GM18507 (cell line): ENCODE data around the gene ERVFRD-1.
A peak's percentile ranks its signal among the peaks of the same experiment; 100 is the strongest.
"Not testable (repeated sequence)": the region's sequence is repeated elsewhere in the genome, so short reads cannot be mapped to it uniquely, and the experiment has no call there.

Experiments used
- DNase-seq: peaks from one replicate; pipeline ENCODE4 v3.0.0; 2011; ENCODE audit warnings: low read depth; ENCODE audit not compliant: insufficient read length; ENCODE audit errors: extremely low spot score
- FAIRE-seq: peaks from 2 replicates; lab custom pipeline; 2011; peaks lifted over from hg19 to GRCh38; lab: Jason Lieb, UNC

Gene ERVFRD-1

DNA sequence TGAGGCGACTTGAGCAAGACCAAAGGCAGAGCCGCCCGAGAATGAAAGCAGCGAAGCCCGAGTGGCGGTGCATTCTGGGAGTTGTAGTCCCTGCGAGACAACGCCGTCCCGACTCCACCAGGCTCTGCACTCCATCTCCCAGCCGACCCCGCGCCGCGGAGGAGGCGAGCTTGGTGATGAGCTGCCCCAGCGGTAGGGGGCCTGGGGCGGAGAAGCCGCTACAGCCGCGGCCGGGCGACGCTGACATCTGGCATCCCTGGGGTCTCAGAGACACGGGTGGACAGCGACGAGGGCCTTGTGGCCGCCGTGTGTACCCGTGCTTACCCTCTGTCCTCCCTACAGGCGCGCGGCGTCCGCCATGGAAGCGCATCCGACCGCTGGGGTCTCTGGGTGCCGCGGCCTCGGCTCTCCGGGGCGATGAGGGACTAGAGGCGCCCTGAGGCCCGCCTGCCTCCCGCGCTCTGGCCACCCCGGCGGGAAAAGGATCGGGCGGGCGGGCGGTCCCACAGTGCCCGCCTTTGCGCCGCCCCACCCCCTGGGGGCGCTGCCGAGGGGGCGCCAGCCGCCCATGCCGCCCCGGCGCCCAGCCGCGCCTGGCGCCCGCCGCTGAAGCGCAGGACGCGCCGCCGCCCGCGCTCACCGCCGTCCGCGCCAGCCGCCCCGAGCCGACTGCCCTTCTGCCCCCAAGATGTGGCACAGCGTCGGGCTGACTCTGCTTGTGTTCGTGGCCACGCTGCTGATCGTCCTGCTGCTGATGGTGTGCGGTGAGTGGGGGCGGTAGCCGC, 17.7 kb downstream of the ERVFRD-1 start, which contains the start of gene SMIM13:
Gene SMIM13 (plus strand): TSS at position 209 of the 785 bp plus-strand sequence. CDS start 480 bp downstream, at position 689.
- FAIRE-seq (peak; percentile 91), DNase-seq (peak; percentile 95)

GRCh38 chr6:11093376-11093625, 18.2 kb downstream of the ERVFRD-1 start:
- DNase-seq: no peak

GRCh38 chr6:11092668-11093375, 18.7 kb downstream of the ERVFRD-1 start:
- FAIRE-seq: peak; percentile 72
- DNase-seq: peak; percentile 43

More at GRCh38 chr6:11093376-11093625, 18.2 kb downstream of the ERVFRD-1 start:
- FAIRE-seq: no peak

DNA sequence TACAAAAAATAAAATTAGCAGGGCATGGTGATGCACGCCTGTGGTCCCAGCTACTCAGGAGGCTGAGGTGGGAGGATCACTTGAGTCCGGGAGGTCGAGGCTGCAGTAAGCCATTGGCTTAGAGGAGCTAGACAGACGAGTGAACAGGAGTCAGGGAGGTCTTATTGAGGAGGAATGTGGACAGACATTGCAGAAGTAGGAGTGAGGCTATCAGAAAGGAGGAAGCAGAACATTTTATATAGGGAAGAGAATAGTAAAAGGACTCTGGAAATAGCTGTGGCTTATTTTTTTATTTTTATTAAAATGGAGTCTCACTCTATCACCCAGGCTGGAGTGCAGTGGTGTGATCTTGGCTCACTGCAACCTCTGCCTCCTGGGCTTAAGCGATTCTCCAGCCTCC, 20.4 kb downstream of the ERVFRD-1 start:
- DNase-seq, FAIRE-seq: not testable (repeated sequence)

DNA sequence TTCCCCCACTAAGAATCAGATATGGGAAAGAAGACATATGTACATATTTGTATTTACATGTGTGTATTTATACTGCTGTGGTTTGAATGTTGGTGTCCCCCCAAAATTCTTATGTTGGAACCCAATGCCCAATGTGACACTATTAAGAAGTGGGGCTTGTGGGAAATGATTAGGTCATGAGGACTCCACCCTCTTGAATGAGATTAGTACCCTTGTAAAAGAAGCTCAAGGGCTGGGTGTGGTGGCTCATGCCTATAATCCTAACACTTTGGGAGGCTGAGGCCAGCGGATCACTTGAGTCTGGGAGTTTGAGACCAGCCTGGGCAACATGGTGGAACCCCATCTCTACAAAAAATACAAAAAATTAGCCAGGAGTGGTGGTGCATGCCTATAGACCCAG, 21.8 kb downstream of the ERVFRD-1 start:
- FAIRE-seq: no peak
- no peak for DNase-seq

GRCh38 chr6:11087141-11087812, 24.2 kb downstream of the ERVFRD-1 start:
- not testable (repeated sequence) for DNase-seq, FAIRE-seq

- no peak for FAIRE-seq
These were observed 25.6 kb downstream of the ERVFRD-1 start for GRCh38 chr6:11085758-11086435.

GRCh38 chr6:11083956-11084355, 27.6 kb downstream of the ERVFRD-1 start:
- DNase-seq: no peak
- no peak for FAIRE-seq

More at GRCh38 chr6:11085758-11086435, 25.6 kb downstream of the ERVFRD-1 start:
- no peak for DNase-seq

- DNase-seq: no peak
- no peak for FAIRE-seq
These were observed 28.0 kb downstream of the ERVFRD-1 start for GRCh38 chr6:11083491-11083890.

DNA sequence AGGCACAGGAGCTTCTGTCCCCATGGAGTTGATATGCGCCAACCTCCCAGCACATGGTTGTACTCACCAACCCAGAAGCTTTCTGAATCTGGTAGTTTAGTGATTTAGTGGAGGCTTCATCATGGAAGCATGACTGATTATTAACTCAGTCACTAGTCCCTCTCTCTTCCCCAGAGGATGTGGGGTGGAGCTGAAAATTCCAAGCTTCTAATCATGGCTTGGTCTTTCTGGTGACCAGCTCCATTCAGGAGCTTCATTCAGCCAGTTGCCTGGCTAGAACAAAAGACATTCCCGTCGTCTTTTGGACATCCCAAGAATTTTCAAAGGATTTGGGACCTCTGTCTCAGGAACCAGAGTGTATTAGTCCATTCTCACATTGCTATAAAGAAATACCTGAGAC, 31.2 kb downstream of the ERVFRD-1 start:
- FAIRE-seq: no peak

GRCh38 chr6:11078266-11078665, 33.3 kb downstream of the ERVFRD-1 start:
- no peak for DNase-seq
- FAIRE-seq: no peak

More for the DNA sequence above, 31.2 kb downstream of the ERVFRD-1 start:
- DNase-seq: no peak

DNA sequence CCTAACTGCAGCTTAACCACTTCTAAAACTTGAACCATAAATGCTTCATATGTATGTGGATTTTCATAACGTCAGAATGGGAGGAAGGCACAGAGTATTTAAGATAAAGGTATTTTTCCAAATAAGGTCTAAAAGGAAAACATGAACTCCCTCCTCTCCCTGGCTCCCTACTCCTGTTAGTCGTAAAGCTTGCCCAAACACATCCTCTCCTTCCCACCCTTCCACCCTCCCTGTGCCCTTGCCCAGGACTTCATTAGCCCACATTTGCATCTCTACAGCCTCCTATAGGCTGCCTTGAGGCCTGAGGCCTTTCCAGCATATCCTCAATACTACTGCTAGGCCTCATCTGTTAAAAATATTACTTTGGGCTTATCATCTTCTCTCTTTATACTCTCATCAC, 35.0 kb downstream of the ERVFRD-1 start:
- DNase-seq (no peak), FAIRE-seq (no peak)

GRCh38 chr6:11072101-11072500, 39.4 kb downstream of the ERVFRD-1 start:
- DNase-seq (no peak), FAIRE-seq (no peak)

DNA sequence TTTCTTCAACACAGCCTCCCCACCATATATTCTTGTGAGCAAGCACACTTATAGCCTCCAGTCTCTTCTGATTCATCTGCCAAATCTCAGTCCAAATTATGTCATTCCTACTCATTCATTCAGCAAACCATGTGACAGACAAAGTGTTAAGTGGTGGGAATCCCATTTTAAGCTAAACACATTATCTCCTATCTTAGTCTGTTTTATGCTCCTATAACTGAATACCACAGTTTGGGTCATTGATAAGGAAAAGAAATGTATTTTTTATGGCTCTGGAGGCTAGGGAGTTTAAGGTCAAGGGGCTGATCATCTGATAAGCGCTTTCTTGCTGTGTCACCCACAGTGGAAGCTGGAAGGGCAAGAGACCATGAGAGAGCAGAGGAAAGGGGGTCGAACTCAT, 41.8 kb downstream of the ERVFRD-1 start:
- FAIRE-seq (no peak), DNase-seq (no peak)

- DNase-seq: no peak
- no peak for FAIRE-seq
These were observed 44.2 kb downstream of the ERVFRD-1 start for GRCh38 chr6:11067348-11067747.

DNA sequence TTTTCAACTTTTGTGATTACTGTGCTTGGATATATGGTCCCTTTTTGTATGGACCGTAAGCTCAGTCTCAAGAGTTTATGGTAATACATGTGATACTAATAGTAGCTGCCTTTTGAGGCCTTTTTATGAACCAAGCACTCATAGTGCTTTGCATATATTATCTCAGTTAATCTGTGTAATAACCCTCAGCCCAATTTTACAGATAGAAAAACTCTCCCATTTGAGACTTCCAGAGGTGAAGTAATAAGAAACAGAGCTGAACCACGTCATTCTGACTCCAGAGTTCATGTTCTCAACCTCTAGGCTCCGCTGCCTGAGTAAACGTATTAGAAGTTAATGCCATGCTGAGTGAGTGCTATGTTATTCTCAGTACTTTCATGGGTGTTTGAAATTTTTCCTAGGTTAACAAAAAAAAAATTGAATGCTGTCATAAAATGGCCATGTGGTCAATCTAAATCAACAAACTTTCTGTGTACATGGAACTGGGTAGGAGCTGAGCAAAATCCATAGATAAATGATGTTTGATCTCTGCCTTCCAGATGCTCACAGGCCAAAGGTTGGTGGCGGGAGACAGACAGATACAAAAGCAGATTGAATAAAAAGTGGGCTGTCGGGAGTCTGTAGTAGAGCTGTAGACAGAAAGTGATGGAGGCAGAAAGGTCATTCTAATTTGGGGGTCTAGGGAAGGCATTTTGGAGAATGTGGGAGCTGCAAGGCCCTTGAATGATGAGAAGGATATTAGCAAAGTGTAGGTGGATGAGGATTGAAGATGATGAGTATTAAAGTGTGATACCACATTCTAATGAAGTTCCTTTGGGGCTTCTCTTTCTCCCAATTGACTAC, 44.8 kb downstream of the ERVFRD-1 start:
- FAIRE-seq: no peak

DNA sequence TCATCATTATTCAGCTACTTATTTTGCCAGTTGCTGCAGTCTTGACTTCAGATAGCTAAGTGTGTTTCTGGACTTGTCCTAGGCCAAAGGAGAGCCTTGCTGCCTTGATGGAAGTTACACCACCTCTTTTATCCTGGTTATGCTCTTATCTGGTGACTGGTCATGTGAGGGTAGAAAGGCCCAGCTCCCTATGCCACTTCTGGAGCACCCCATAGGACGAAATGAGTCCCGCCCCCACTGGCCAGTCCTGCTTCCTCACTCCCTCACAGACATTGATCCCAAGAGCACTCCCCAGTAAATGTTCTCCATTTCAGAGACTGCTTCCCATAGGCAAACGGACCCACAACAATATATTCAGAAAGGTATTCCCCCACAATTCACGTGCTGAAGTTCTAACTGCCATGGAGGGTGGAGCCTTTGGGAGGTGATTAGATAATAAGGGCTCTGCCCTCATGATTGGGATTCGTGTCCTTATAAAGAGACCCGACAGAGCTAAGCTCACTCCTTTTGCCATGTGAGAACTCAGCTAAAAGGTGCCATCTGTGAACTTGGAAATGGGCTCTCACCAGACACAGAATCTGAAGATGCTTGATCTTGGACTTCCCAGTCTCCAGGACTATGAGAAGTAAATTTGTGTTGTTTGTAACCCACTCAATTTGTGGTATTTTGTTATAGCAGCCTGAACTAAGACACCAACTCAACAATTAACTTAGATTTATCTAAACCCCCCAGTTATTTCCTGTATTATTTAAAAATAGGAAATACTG, 45.9 kb downstream of the ERVFRD-1 start:
- FAIRE-seq (no peak), DNase-seq (no peak)

More for the DNA sequence above, 44.8 kb downstream of the ERVFRD-1 start:
- no peak for DNase-seq

DNA sequence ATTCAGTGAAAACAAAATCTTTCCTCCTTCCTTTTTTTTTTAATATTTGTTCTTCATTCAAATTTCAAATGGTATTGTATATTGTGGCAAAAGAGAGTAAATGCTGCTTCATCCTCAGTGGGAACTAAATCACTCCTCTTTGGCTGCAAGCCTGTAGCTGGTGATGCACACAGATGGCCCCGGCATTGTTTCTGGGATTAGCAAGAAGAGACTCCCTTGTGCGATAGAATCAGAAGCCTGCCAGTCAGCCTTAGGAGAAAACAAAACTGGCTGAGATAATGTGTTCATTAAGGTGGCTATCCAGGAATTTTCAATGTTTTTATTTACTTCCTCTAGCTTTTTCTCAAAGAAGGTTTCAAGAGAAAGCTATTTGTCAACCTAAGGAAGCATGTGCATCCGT, 46.7 kb downstream of the ERVFRD-1 start:
- no peak for DNase-seq
- FAIRE-seq: no peak
